ENCODE results near the gene PRSS2.

The PRSS2 gene

GRCh38 chr7:142798451-142799436 lies 28.0 kb downstream of the PRSS2 start:
- Histone ChIP-seq H3F3A (ENCODE audit: control insufficient read depth, insufficient read depth) (peaks cover 30% of the 10 kb centered on the region), H3K9me2 (replicated peaks; ENCODE audit: control insufficient read depth, low read length) (no peaks in the 10 kb centered on the region), H3K27ac (ENCODE audit: low read depth, low read length) (peak overlapping the region; percentile 83), H3K9me3 (ENCODE audit: control insufficient read depth, insufficient read depth, low read length) (no peaks in the 10 kb centered on the region), H3K4me2 (ENCODE audit: low read length) (peak overlapping the region; percentile 84), H3K27me3 (ENCODE audit: control insufficient read depth, low read length) (no peaks in the 10 kb centered on the region), H3K4me3 (ENCODE audit: low read length) (peak overlapping the region; percentile 88), H3K4me1 (ENCODE audit: control insufficient read depth, low read length) (peaks cover 77% of the 10 kb centered on the region), H3K36me3 (ENCODE audit: control insufficient read depth, low read length) (peaks cover 65% of the 10 kb centered on the region), H3K79me2 (ENCODE audit: control insufficient read depth, low read length) (peaks cover 56% of the 10 kb centered on the region), H4K20me1 (ENCODE audit: control insufficient read depth, insufficient read depth, low read depth, low read length) (no peaks in the 10 kb centered on the region)
- TF ChIP-seq EZH2phosphoT487 (IDR thresholded peaks at IDR 0.05; ENCODE audit: borderline replicate concordance, low read length) (no peak), CTCF (IDR thresholded peaks at IDR 0.05; ENCODE audit: low read depth, low read length, poor library complexity, severe bottlenecking) (no peak)

GRCh38 chr7:142799437-142799835 lies 28.7 kb downstream of the PRSS2 start:
- Histone ChIP-seq H3K4me3 (ENCODE audit: low read length) (peak overlapping the region; percentile 88), H3F3A (ENCODE audit: control insufficient read depth, insufficient read depth) (peaks cover 29% of the 10 kb centered on the region), H3K4me2 (ENCODE audit: low read length) (peak overlapping the region; percentile 84), H3K36me3 (ENCODE audit: control insufficient read depth, low read length) (peaks cover 72% of the 10 kb centered on the region), H3K79me2 (ENCODE audit: control insufficient read depth, low read length) (peaks cover 56% of the 10 kb centered on the region), H3K4me1 (ENCODE audit: control insufficient read depth, low read length) (peaks cover 77% of the 10 kb centered on the region), H4K20me1 (ENCODE audit: control insufficient read depth, insufficient read depth, low read depth, low read length) (no peaks in the 10 kb centered on the region), H3K9me2 (replicated peaks; ENCODE audit: control insufficient read depth, low read length) (no peaks in the 10 kb centered on the region), H3K9me3 (ENCODE audit: control insufficient read depth, insufficient read depth, low read length) (no peaks in the 10 kb centered on the region), H3K27ac (ENCODE audit: low read depth, low read length) (peak overlapping the region; percentile 83), H3K27me3 (ENCODE audit: control insufficient read depth, low read length) (no peaks in the 10 kb centered on the region)
- no peak for TF ChIP-seq EZH2phosphoT487 (IDR thresholded peaks at IDR 0.05; ENCODE audit: borderline replicate concordance, low read length)
- no peak for TF ChIP-seq CTCF (IDR thresholded peaks at IDR 0.05; ENCODE audit: low read depth, low read length, poor library complexity, severe bottlenecking)

- no peaks in the 10 kb centered on the region for H3K9me2 ChIP-seq (replicated peaks; ENCODE audit: control insufficient read depth, low read length)
- no peaks in the 10 kb centered on the region for H3K9me3 ChIP-seq (ENCODE audit: control insufficient read depth, insufficient read depth, low read length)
- peaks cover 77% of the 10 kb centered on the region for H3K4me1 ChIP-seq (ENCODE audit: control insufficient read depth, low read length)
- H3K4me3 ChIP-seq (ENCODE audit: low read length), result peak overlapping the region; percentile 88; the same call in 1 of the 2 replicates
- peak overlapping the region; percentile 84 for H3K4me2 ChIP-seq (ENCODE audit: low read length)
- H3F3A ChIP-seq (ENCODE audit: control insufficient read depth, insufficient read depth), result peaks cover 26% of the 10 kb centered on the region
- H4K20me1 ChIP-seq (ENCODE audit: control insufficient read depth, insufficient read depth, low read depth, low read length), result no peaks in the 10 kb centered on the region
- peaks cover 54% of the 10 kb centered on the region for H3K79me2 ChIP-seq (ENCODE audit: control insufficient read depth, low read length)
- peak overlapping the region; percentile 83 for H3K27ac ChIP-seq (ENCODE audit: low read depth, low read length)
- no peak for TF ChIP-seq EZH2phosphoT487 (IDR thresholded peaks at IDR 0.05; ENCODE audit: borderline replicate concordance, low read length)
- TF ChIP-seq CTCF (IDR thresholded peaks at IDR 0.05; ENCODE audit: low read depth, low read length, poor library complexity, severe bottlenecking), result no peak
- H3K36me3 ChIP-seq (ENCODE audit: control insufficient read depth, low read length), result peaks cover 78% of the 10 kb centered on the region
- no peaks in the 10 kb centered on the region for H3K27me3 ChIP-seq (ENCODE audit: control insufficient read depth, low read length)
These were observed 29.3 kb downstream of the PRSS2 start for GRCh38 chr7:142800088-142800487.
